GM12878 (cell line): ENCODE results near the gene IFI27L1. TPM values are rescaled to one million over a fixed set of nuclear protein-coding genes. Genes with fewer than 3 reads are reported as not detected.
A peak's percentile ranks its signal among the peaks of the same experiment; 100 is the strongest.

ENCODE experiments used
- BCL11A ChIP-seq: IDR thresholded peaks from 2 replicates; pipeline ENCODE4 v1.6.1; 2011; ENCODE audit warnings: low read depth, low read length
- EED ChIP-seq: sonication (generic); IDR thresholded peaks from 2 replicates; pipeline ENCODE4 v1.6.1; 2016; ENCODE audit warnings: antibody characterized with exemption, low read depth
- HDAC2 ChIP-seq: fragments of 200-600 bp; sonication (generic); IDR thresholded peaks from 2 replicates; pipeline ENCODE4 v1.6.1; 2017
- HDGF ChIP-seq: fragments of 450-650 bp; IDR thresholded peaks from 2 replicates; pipeline ENCODE4 v1.6.1; 2016; ENCODE audit warnings: antibody characterized with exemption
- IKZF1 ChIP-seq: fragments of 450-650 bp; conservative IDR thresholded peaks from 2 replicates; pipeline ENCODE4 v1.6.1; 2017; ENCODE audit warnings: antibody characterized with exemption, mild to moderate bottlenecking
- MTA3 ChIP-seq: IDR thresholded peaks from 2 replicates; pipeline ENCODE4 v1.6.1; 2012; ENCODE audit warnings: low read length, inconsistent platforms, borderline replicate concordance
- MXI1 ChIP-seq: fragments of 150-350 bp; IDR thresholded peaks from 2 replicates; pipeline ENCODE4 v1.6.1; 2011; ENCODE audit warnings: low read depth, mild to moderate bottlenecking, inconsistent platforms, low read length, improper control_type of control experiment
- POLR2AphosphoS2 ChIP-seq: IDR thresholded peaks from 2 replicates; pipeline ENCODE4 v1.6.1; 2011; ENCODE audit warnings: low read depth, mild to moderate bottlenecking, low read length, improper control_type of control experiment, moderate library complexity
- POLR2AphosphoS5 ChIP-seq: IDR thresholded peaks from 2 replicates; pipeline ENCODE4 v1.6.1; 2011; ENCODE audit warnings: mild to moderate bottlenecking, low read length, inconsistent platforms
- SIX5 ChIP-seq: IDR thresholded peaks from 2 replicates; pipeline ENCODE4 v1.6.1; 2011; ENCODE audit warnings: mild to moderate bottlenecking, low read depth, low read length, moderate library complexity; ENCODE audit not compliant: severe bottlenecking
- SREBF1 ChIP-seq: IDR thresholded peaks from 2 replicates; pipeline ENCODE4 v1.6.1; 2012; ENCODE audit warnings: mild to moderate bottlenecking, low read length
- SRF ChIP-seq, 2 experiments: IDR thresholded peaks; 2 replicates each; pipeline ENCODE4 v1.6.1; 2011; ENCODE audit warnings: low read depth in 2 of 2, low read length in 2 of 2, mild to moderate bottlenecking in 1 of 2, moderate library complexity in 1 of 2
- SUPT20H ChIP-seq: IDR thresholded peaks from 2 replicates; pipeline ENCODE4 v1.6.1; 2011; ENCODE audit warnings: low read depth, mild to moderate bottlenecking, low read length, moderate library complexity, borderline replicate concordance; ENCODE audit not compliant: control insufficient read depth
- WRNIP1 ChIP-seq: IDR thresholded peaks from 2 replicates; pipeline ENCODE4 v1.6.1; 2011; ENCODE audit warnings: low read depth, low read length, improper control_type of control experiment, borderline replicate concordance
- YY1 ChIP-seq: IDR thresholded peaks from 2 replicates; pipeline ENCODE4 v1.6.1; 2011; ENCODE audit warnings: low read depth, mild to moderate bottlenecking, low read length
- ZBTB11 ChIP-seq: fragments of 450-650 bp; formaldehyde crosslinking; IDR thresholded peaks from 2 replicates; pipeline ENCODE4 v1.5.0; 2022; ENCODE audit warnings: mild to moderate bottlenecking, missing genetic modification characterization
- polyA plus RNA-seq, 11 experiments: library from polyadenylated mRNA; depleted of rRNA in 4 of 11; unstranded in 6 of 11; stranded (reverse) in 5 of 11; fragments of >200 nt; fragmentation: Nextera tagmentation in 4 of 11; fragmentation: Illumina TruSeq in 1 of 11; extraction: Ambion mirVana in 4 of 11; extraction: Trizol in 1 of 11; gene quantifications; 1 replicate in 1 of 11; 2 replicates in 10 of 11; pipeline versions ENCODE4 v1.2.1 to v1.2.3, GENCODE V29; 2011 to 2016; ENCODE audit warnings: inconsistent platforms in 2 of 11, missing spikeins in 2 of 11, low read depth in 1 of 11
- total RNA-seq, 4 experiments: library from RNA; depleted of rRNA in 3 of 4; stranded (reverse); fragments of >200 nt in 3 of 4; fragmentation: Illumina TruSeq in 1 of 4; extraction: Trizol in 1 of 4; gene quantifications; 2 replicates each; pipeline versions ENCODE4 v1.2.1 to v1.2.3, GENCODE V29; 2013 to 2021

Gene IFI27L1
- total and polyA plus RNA-seq, 10 of the 15 experiments (the other 5 are each of a cell fraction or from before 2014, with no cell fraction given): 17.4 to 38.8 (median 27.6) TPM

GRCh38 chr14:94129111-94129757 is 48.1 kb downstream of the IFI27L1 start, which contains the start of gene IFI27L2 (continued):
- TF ChIP-seq POLR2AphosphoS2 (peak; percentile 54; the same call in 1 of the 2 replicates), WRNIP1 (no peak), MXI1 (no peak), HDGF (0 out of 2 replicates have a peak, but pooled peaks have one; percentile 17), IKZF1 (peak; percentile 39; the same call in 1 of the 2 replicates), SREBF1 (no peak), HDAC2 (no peak), SIX5 (no peak), MTA3 (no peak), BCL11A (no peak), EED (no peak), YY1 (no peak), SRF (IDR thresholded peaks at IDR 0.05; ENCODE audit: low read depth in 2 of 2, low read length in 2 of 2) (peak; percentile 50 to 68; a peak in 2 of 4 replicates), ZBTB11 (CRISPR knock-in tag) (no peak), POLR2AphosphoS5 (peak; percentile 49; the same call in 1 of the 2 replicates), SUPT20H (no peak)
